Tibial nerve (tissue), 4 donors: ENCODE measurements around the gene EPHA6.
"Not testable (repeated sequence)": the region's sequence is repeated elsewhere in the genome, so short reads cannot be mapped to it uniquely, and the experiment has no call there.

Experiments used
- EP300 ChIP-seq, 2 donors: sonication (generic); formaldehyde crosslinking; IDR thresholded peaks; one replicate each; pipeline ENCODE4 v1.6.1; 2017; ENCODE audit warnings: antibody characterized with exemption in 2 of 2, mild to moderate bottlenecking in 1 of 2
- TF ChIP-seq, protein P1 (sequence below), 5 experiments: fragments of 200-600 bp in 3 of 5; fragments of 450-650 bp in 2 of 5; sonication (generic) in 3 of 5; IDR thresholded peaks; one replicate each; pipeline ENCODE4 v1.5.1; 2016 to 2019; ENCODE audit warnings: antibody characterized with exemption in 5 of 5, mild to moderate bottlenecking in 3 of 5, moderate library complexity in 2 of 5

DNA sequence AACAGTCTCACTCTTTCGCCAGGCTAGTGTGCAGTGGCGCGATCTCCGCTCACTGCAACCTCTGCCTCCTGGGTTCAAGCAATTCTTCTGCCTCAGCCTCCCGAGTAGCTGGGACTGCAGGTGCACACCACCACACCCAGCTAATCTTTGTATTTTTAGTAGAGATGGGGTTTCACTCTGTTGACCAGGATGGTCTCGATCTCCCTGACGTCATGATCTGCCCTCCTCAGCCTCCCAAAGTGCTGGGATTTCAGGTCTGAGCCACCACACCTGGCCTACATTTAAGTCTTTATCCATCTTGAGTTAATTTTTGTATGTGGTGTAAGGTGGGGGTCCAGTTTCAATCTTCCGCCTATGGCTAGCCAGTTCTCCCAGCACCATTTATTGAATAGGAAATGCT lies 211.2 kb downstream of the EPHA6 start:
- TF ChIP-seq EP300 (IDR thresholded peaks at IDR 0.05), result not testable (repeated sequence)
- TF ChIP-seq, protein P1, sequence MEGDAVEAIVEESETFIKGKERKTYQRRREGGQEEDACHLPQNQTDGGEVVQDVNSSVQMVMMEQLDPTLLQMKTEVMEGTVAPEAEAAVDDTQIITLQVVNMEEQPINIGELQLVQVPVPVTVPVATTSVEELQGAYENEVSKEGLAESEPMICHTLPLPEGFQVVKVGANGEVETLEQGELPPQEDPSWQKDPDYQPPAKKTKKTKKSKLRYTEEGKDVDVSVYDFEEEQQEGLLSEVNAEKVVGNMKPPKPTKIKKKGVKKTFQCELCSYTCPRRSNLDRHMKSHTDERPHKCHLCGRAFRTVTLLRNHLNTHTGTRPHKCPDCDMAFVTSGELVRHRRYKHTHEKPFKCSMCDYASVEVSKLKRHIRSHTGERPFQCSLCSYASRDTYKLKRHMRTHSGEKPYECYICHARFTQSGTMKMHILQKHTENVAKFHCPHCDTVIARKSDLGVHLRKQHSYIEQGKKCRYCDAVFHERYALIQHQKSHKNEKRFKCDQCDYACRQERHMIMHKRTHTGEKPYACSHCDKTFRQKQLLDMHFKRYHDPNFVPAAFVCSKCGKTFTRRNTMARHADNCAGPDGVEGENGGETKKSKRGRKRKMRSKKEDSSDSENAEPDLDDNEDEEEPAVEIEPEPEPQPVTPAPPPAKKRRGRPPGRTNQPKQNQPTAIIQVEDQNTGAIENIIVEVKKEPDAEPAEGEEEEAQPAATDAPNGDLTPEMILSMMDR (IDR thresholded peaks at IDR 0.05), result not testable (repeated sequence)
